HEK293 (cell line): ENCODE measurements around the gene TIAM2.

ENCODE experiments used
- CTCF ChIA-PET: fragments of 350-600 bp; formaldehyde crosslinking; extraction: SDS; loops from one replicate; lab custom pipeline; 2021; ENCODE audit warnings: antibody characterized with exemption; lab: Yijun Ruan, JAX
- POLR2A ChIA-PET: fragments of 300-600 bp; formaldehyde crosslinking; extraction: SDS; loops from one replicate; lab custom pipeline; 2020; ENCODE audit warnings: antibody characterized with exemption, inconsistent platforms; lab: Yijun Ruan, JAX
- H3K27ac ChIP-seq: fragments of 200-500 bp; sonication (Bioruptor generic); 2 replicates; pipeline ENCODE4 v1.5.1; 2014; ENCODE audit warnings: low read depth, low read length, control low read depth, inconsistent platforms; ENCODE audit errors: extremely low read depth
- H3K36me3 ChIP-seq, 2 experiments: fragments of 200-500 bp in 1 of 2; sonication (Bioruptor generic) in 1 of 2; 1 replicate in 1 of 2; 2 replicates in 1 of 2; pipeline ENCODE4 v1.5.1; 2014 to 2017; ENCODE audit warnings: inconsistent platforms in 2 of 2, low read length in 2 of 2; ENCODE audit not compliant: control insufficient read depth in 2 of 2, insufficient read depth in 1 of 2
- H3K4me1 ChIP-seq: fragments of 200-500 bp; sonication (Bioruptor generic); 2 replicates; pipeline ENCODE4 v1.5.1; 2014; ENCODE audit warnings: mild to moderate bottlenecking, low read length, inconsistent platforms; ENCODE audit not compliant: control insufficient read depth, insufficient read depth
- H3K4me3 ChIP-seq: 2 replicates; pipeline ENCODE4 v1.5.1; 2011; ENCODE audit warnings: low read depth, mild to moderate bottlenecking, control low read depth, low read length, moderate library complexity
- H3K9me3 ChIP-seq: fragments of 200-500 bp; sonication (Bioruptor generic); 2 replicates; pipeline ENCODE4 v1.5.1; 2014; ENCODE audit warnings: low read depth, low read length, inconsistent platforms; ENCODE audit not compliant: control insufficient read depth, insufficient read depth
- BCL6B ChIP-seq: fragments of 450-650 bp; formaldehyde crosslinking; IDR thresholded peaks from 2 replicates; pipeline ENCODE4 v1.5.1; 2017; ENCODE audit warnings: missing biosample characterization, missing genetic modification characterization
- GLI2 ChIP-seq: fragments of 450-650 bp; formaldehyde crosslinking; IDR thresholded peaks from 2 replicates; pipeline ENCODE4; 2017; ENCODE audit warnings: missing biosample characterization, missing genetic modification characterization, low read depth, borderline replicate concordance
- KLF8 ChIP-seq: fragments of 450-650 bp; formaldehyde crosslinking; IDR thresholded peaks from 2 replicates; pipeline ENCODE4 v1.5.1; 2016; ENCODE audit warnings: missing biosample characterization, missing genetic modification characterization
- KLF9 ChIP-seq: fragments of 450-650 bp; formaldehyde crosslinking; IDR thresholded peaks from 2 replicates; pipeline ENCODE4 v1.5.1; 2016; ENCODE audit warnings: missing biosample characterization, missing genetic modification characterization, low read depth
- MYNN ChIP-seq: fragments of 450-650 bp; formaldehyde crosslinking; IDR thresholded peaks from 2 replicates; pipeline ENCODE4 v1.5.1; 2016; ENCODE audit warnings: missing biosample characterization, missing genetic modification characterization, borderline replicate concordance
- PRDM1 ChIP-seq: fragments of 450-650 bp; formaldehyde crosslinking; IDR thresholded peaks from 2 replicates; pipeline ENCODE4; 2016; ENCODE audit warnings: missing biosample characterization, missing genetic modification characterization
- RBAK ChIP-seq: fragments of 450-650 bp; formaldehyde crosslinking; IDR thresholded peaks from 2 replicates; pipeline ENCODE4 v1.5.1; 2016; ENCODE audit warnings: missing biosample characterization, missing genetic modification characterization
- SCRT2 ChIP-seq: fragments of 450-650 bp; formaldehyde crosslinking; IDR thresholded peaks from 2 replicates; pipeline ENCODE4 v1.5.1; 2016; ENCODE audit warnings: missing biosample characterization, missing genetic modification characterization
- TCF7L2 ChIP-seq: IDR thresholded peaks from 2 replicates; pipeline ENCODE4 v1.6.1; 2011; ENCODE audit warnings: low read depth, mild to moderate bottlenecking, inconsistent platforms, low read length, moderate library complexity, borderline replicate concordance
- WT1 ChIP-seq: fragments of 450-650 bp; formaldehyde crosslinking; IDR thresholded peaks from 2 replicates; pipeline ENCODE4 v1.5.1; 2016; ENCODE audit warnings: missing biosample characterization, missing genetic modification characterization
- YY1 ChIP-seq: fragments of 450-650 bp; formaldehyde crosslinking; IDR thresholded peaks from 2 replicates; pipeline ENCODE4 v1.5.1; 2018; ENCODE audit warnings: missing biosample characterization, missing genetic modification characterization
- ZNF114 ChIP-seq: fragments of 450-650 bp; formaldehyde crosslinking; IDR thresholded peaks from 2 replicates; pipeline ENCODE4 v1.5.0; 2017; ENCODE audit warnings: missing biosample characterization, missing genetic modification characterization
- ZNF132 ChIP-seq: fragments of 450-650 bp; formaldehyde crosslinking; IDR thresholded peaks from 2 replicates; pipeline ENCODE4 v1.5.1; 2017; ENCODE audit warnings: missing biosample characterization, missing genetic modification characterization, borderline replicate concordance
- ZNF133 ChIP-seq: fragments of 450-650 bp; formaldehyde crosslinking; IDR thresholded peaks from 2 replicates; pipeline ENCODE4 v1.5.1; 2016; ENCODE audit warnings: missing biosample characterization, missing genetic modification characterization
- ZNF302 ChIP-seq: fragments of 450-650 bp; formaldehyde crosslinking; IDR thresholded peaks from 2 replicates; pipeline ENCODE4 v1.5.1; 2016; ENCODE audit warnings: missing biosample characterization, missing genetic modification characterization, low read depth
- ZNF354C ChIP-seq: fragments of 450-650 bp; formaldehyde crosslinking; IDR thresholded peaks from 2 replicates; pipeline ENCODE4 v1.5.1; 2016; ENCODE audit warnings: missing biosample characterization, missing genetic modification characterization, low read depth, borderline replicate concordance
- ZNF391 ChIP-seq: fragments of 450-650 bp; formaldehyde crosslinking; IDR thresholded peaks from 2 replicates; pipeline ENCODE4 v1.5.1; 2016; ENCODE audit warnings: low read depth, missing biosample characterization, missing genetic modification characterization, borderline replicate concordance
- ZNF449 ChIP-seq: fragments of 450-650 bp; formaldehyde crosslinking; IDR thresholded peaks from 2 replicates; pipeline ENCODE4 v1.5.1; 2017; ENCODE audit warnings: missing biosample characterization, mild to moderate bottlenecking, missing genetic modification characterization, moderate library complexity
- ZNF48 ChIP-seq: fragments of 450-650 bp; formaldehyde crosslinking; IDR thresholded peaks from 2 replicates; pipeline ENCODE4 v1.5.1; 2016; ENCODE audit warnings: missing biosample characterization, missing genetic modification characterization
- ZNF529 ChIP-seq: fragments of 450-650 bp; formaldehyde crosslinking; IDR thresholded peaks from 2 replicates; pipeline ENCODE4 v1.5.1; 2017; ENCODE audit warnings: missing genetic modification characterization, missing biosample characterization; ENCODE audit not compliant: insufficient replicate concordance
- ZNF600 ChIP-seq: fragments of 450-650 bp; formaldehyde crosslinking; IDR thresholded peaks from 2 replicates; pipeline ENCODE4 v1.5.1; 2016; ENCODE audit warnings: missing biosample characterization, missing genetic modification characterization
- ZNF621 ChIP-seq: fragments of 450-650 bp; formaldehyde crosslinking; IDR thresholded peaks from 2 replicates; pipeline ENCODE4 v1.5.1; 2017; ENCODE audit warnings: missing biosample characterization, missing genetic modification characterization
- ZSCAN16 ChIP-seq: fragments of 450-650 bp; formaldehyde crosslinking; IDR thresholded peaks from 2 replicates; pipeline ENCODE4 v1.5.1; 2016; ENCODE audit warnings: missing biosample characterization, missing genetic modification characterization

Gene TIAM2

GRCh38 chr6:155197932-155198331 lies 202.8 kb downstream of the TIAM2 start:
- ChIA-PET POLR2A (no interaction called here), CTCF (no interaction called here)
- no peak for TF ChIP-seq PRDM1 (tag by site-specific recombination)
- no peak for TF ChIP-seq RBAK (tag by site-specific recombination)
- no peak for TF ChIP-seq KLF9 (tag by site-specific recombination)
- no peak for TF ChIP-seq ZNF132 (tag by site-specific recombination)
- no peak for TF ChIP-seq ZNF48
- no peak for TF ChIP-seq BCL6B (tag by site-specific recombination)
- no peak for TF ChIP-seq GLI2 (tag by site-specific recombination)

GRCh38 chr6:155200012-155200411 lies 204.9 kb downstream of the TIAM2 start:
- H3K9me3 ChIP-seq, result no peaks in the 10 kb centered on the region
- H3K27ac ChIP-seq, result no peak overlapping the region
- TF ChIP-seq MYNN (tag by site-specific recombination) (no peak), ZSCAN16 (tag by site-specific recombination) (no peak), KLF8 (no peak), ZNF133 (no peak), YY1 (no peak), SCRT2 (tag by site-specific recombination) (no peak), ZNF114 (tag by site-specific recombination) (no peak), ZNF391 (tag by site-specific recombination) (no peak), ZNF600 (tag by site-specific recombination) (no peak), WT1 (tag by site-specific recombination) (no peak), ZNF621 (tag by site-specific recombination) (no peak), TCF7L2 (no peak), ZNF354C (tag by site-specific recombination) (no peak), ZNF529 (tag by site-specific recombination) (no peak), GLI2 (tag by site-specific recombination) (no peak), ZNF449 (no peak), ZNF302 (tag by site-specific recombination) (no peak)
- no peak overlapping the region for H3K4me3 ChIP-seq
- ChIA-PET CTCF (interaction anchor here (2.3 kb wide), 1 partner anchor 22 kb away, joined by 9 read pairs; no protein-coding TSS in a partner anchor), POLR2A (no interaction called here)
- no peaks in the 10 kb centered on the region for H3K36me3 ChIP-seq
- peaks cover 10% of the 10 kb centered on the region for H3K4me1 ChIP-seq

More at GRCh38 chr6:155197932-155198331, 202.8 kb downstream of the TIAM2 start:
- Histone ChIP-seq H3K27ac (no peak overlapping the region), H3K9me3 (no peaks in the 10 kb centered on the region), H3K4me1 (peaks cover 10% of the 10 kb centered on the region), H3K36me3 (no peaks in the 10 kb centered on the region), H3K4me3 (no peak overlapping the region)
